Sciatic nerve (tissue), 2 donors: ENCODE measurements around the gene FBLN7. TPM values are rescaled to one million over a fixed set of nuclear protein-coding genes. Genes with fewer than 3 reads are reported as not detected.
"Not testable (repeated sequence)": the region's sequence is repeated elsewhere in the genome, so short reads cannot be mapped to it uniquely, and the experiment has no call there.

ENCODE experiments used
- ATAC-seq: fragments of 200-7000 bp; cut with Tn5 transposase; one replicate; pipeline ENCODE4 v1.9.1; 2020; ENCODE audit warnings: mild to moderate bottlenecking, moderate library complexity
- DNase-seq: peaks from one replicate; pipeline ENCODE4 v3.0.0-alpha.2; 2020; ENCODE audit warnings: low spot score
- intact Hi-C: fragments of 100-400 bp; cut with DNase I; formaldehyde crosslinking; loops from one replicate; pipeline ENCODE4 v1.14.2; 2022
- total RNA-seq: library from RNA; stranded (reverse); fragmentation: NEBNext Ultra II Directional; extraction: Animal tissue kit (Norgen Biotek cat#: 25700); gene quantifications from one replicate; pipeline ENCODE4 v1.2.1, GENCODE V29; 2021
- donor health status: DM: no; HTN: no; CAD: no.
- donor health status: DM: no; HTN: no; CAD: no.

The FBLN7 gene
- total RNA-seq, 1 donor from 2014 or later, result 2.3 TPM

DNA sequence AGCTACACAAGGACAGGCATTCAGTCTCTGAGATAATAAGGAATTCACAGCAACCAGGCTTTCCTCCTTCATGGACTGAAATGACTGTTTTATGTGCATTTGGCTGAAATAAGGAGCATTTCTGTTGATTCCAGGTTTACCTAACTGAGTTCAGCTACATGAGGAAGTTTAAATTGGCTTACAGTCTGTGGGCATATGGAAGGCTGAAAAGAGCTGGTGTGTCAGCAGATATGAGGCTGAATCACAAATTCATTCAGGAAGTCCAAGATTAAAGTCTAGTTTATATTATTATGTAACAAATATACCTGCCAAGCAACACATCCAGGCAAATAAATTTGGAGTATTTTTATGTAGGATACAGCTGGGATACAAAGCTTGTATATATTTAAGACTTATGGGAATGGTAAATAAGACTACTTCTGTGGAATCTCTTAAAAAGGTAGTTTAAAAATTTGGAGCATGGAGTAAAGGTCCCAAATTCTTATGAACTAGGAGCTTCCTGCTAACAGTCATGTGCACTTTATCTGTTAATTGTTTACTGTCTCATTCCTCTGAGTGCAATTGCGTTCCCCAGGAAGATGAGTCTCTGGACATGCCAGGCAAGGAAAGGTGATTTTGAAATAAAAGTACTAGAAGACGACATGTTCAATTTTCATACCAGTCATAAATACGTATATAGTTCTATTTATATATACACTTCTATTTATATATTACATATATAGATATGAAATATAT is 63.7 kb downstream of the FBLN7 start:
- DNase-seq, result no peak
- intact Hi-C loops, result no loop called here
- no peak for ATAC-seq

DNA sequence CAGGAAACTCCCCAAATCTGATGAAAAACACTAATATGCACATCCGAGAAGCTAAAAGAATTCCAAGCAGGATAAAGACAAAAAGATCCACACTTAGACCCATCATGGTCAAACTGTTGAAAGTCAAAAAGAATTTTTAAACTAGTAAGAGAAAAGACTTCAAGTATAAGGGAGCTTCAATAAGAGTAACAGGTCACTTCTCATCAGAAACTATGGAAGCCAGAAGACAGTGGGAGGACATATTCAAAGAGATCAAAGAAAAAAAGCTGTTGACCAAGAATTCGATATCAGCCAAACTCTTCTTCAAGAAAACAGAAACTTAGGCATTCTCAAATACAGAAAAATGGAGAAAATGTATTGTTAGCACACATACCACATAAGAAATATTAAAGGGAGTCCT is 66.2 kb downstream of the FBLN7 start:
- ATAC-seq, result no peak
- DNase-seq, result no peak
- intact Hi-C loops, result no loop called here

DNA sequence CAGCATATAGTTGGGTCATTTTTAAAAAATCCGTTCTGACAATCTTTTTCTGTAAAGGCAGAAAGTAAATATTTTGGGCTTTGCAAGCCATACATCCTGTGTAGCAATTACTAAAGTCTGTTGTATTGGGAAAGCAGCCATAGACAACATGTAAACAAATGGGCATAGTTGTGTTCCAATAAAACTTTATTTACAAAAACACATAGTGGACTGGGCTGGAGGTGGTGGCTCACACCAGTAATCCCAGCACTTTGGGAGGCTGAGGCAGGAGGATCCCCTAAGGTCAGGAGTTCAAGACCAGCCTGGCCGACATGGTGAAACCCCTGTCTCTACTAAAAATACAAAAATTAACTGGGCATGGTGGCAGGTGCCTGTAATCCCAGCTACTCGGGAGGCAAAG is 69.7 kb downstream of the FBLN7 start:
- DNase-seq, intact Hi-C loops, ATAC-seq: not testable (repeated sequence)

DNA sequence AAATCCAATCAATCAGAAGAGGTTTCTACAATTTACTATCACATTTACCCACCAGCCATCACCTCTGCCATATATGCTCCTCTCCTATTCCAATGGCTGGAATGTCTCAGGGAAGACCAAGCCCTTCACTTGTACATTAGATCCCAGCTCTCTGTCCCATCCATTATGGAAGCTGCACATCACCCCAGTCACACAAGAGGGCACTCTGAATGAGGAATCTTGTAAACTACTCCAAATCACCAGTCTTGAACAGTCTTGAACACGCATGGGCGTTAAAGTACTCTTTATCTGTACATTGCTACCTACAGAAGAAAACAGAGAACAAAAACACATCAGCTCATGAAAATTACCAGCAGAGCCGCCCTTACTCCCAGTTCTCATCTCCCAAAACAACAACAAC is 78.0 kb downstream of the FBLN7 start:
- ATAC-seq (no peak), DNase-seq (no peak)
- intact Hi-C loops, result no loop called here

DNA sequence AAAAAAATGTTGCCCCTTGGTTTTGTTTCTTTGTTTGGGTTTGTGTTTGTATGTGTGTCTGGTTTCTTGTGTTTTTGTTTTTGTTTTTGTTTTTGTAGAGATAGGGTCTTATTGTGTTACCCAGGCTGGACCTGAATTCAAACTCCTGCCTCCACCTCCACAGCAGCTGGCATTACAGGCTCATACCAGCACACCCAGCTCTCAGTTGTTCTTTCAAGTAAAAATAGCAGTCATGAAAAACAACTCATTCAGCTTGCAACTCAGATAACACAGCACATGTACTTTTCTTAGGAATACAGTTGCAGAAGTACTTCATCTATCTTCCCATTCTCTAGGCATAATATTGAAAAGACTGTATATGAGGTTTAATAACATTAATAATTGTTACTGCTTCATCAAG is 79.7 kb downstream of the FBLN7 start:
- DNase-seq (no peak), ATAC-seq (no peak)
- intact Hi-C loops, result no loop called here

DNA sequence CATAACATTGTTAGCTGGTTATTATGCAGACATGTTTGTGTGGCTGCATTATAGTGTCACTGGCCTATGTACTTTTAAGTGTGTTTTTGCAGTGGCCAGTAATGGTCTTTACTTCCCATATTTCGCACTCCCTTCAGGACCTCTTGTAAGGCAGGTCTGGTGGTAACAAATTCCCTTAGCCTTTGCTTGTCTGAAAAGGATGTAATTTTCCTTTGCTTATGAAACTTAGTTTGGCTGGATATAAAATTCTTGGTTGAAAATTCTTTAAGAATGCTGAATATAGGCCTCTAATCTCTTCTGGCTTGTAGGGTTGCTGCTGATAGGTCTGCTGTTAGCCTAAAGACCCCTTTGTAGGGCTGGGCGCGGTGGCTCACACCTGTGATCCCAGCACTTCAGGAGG is 82.0 kb downstream of the FBLN7 start:
- intact Hi-C loops, result no loop called here
- DNase-seq (no peak), ATAC-seq (no peak)

DNA sequence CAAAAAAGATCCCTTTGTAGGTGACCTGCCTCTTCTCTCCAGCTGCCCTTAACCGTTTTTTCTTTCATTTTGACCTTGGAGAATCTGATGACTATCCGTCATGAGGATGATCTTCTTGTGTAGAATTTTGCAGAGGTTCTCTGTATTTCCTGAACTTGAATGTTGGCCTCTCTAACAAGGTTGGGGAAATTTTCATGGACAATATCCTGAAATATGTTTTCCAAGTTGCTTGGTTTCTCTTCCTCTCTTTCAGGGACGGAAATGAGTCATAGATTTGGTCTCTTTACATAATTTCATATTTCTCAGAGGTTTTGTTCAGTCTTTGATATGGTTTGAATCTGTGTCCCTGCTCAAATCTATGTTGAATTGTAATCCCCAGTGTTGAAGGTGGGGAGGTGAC is 82.6 kb downstream of the FBLN7 start:
- intact Hi-C loops, result no loop called here
- ATAC-seq (no peak), DNase-seq (no peak)

DNA sequence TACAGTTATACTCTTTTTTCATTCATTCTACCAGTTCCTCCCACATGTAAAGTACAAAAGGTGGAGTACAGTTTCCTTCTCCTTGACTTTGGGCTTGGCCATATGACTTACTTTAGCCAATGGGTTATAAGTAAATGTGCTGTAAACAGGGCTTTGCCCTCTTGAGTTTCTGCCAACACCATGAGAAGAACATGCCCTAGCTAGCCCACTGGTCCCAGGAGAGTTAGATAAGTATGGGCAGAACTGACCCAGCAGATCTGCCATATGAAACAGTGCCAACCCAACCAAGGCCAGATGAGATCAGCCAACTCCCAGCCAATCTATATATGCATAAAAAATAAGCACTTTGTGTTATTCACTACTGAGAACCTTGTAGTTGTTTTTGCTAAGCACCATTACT is 91.2 kb downstream of the FBLN7 start:
- ATAC-seq, result no peak
- DNase-seq, result no peak
- intact Hi-C loops, result no loop called here

DNA sequence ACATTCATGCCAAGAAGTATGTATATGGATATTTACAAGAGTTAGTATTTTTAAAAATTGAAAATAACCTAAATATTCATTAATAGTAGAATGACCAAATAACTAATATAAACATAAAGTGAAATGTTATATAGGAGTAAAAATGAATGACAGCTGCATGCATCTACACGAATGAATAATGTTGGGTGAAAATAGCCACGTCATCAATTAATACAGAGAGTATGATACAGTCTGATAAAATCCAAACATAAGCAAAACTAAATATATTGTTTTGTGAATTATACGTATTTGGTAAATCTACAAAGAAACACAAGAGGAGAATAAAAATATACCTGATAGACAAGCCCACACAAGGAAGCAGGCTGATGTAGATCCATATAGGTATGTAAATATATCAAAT is 92.2 kb downstream of the FBLN7 start:
- intact Hi-C loops, result no loop called here

More for the DNA sequence above, 92.2 kb downstream of the FBLN7 start:
- ATAC-seq, result no peak
- no peak for DNase-seq

Other genes with a start within 250 kb of the FBLN7 start
- 18.9 TPM for gene MERTK, start 239.8 kb upstream of the FBLN7 start, total RNA-seq
- gene TMEM87B, start 83.1 kb upstream of the FBLN7 start, total RNA-seq, result 21.4 TPM
- 11.1 TPM for gene ZC3H8, start 116.7 kb downstream of the FBLN7 start, total RNA-seq
- gene ZC3H6, start 137.2 kb downstream of the FBLN7 start, total RNA-seq, result 37.7 TPM